ENCODE measurements around the gene ULK4.

ULK4 gene

DNA sequence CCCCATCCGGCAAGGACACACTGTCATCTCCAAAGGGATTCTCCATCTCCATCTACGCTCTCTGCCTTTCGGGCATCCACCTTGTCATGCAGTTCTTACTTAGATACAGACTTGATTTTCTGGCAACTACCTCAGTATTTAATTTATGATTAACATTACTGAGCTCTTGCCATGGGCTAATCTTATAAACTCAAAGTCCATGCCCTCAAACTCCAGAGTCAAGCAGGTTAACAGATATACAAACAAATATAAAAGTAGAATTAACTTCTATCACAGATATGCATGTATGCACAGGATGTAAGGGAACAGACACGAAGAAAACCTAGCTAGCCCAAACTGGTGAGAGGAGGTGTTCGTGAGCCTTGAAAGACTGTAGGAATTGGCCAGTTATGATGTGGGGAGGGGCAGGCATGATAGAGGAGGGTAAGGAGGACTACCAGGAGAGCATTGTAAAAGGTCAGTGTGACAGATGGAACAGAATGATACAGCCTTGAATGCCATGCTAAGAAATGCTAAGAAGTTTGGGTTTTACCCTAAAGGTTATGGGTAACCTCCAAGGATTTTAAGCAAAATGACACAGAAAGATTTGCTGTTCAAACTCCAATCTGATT is 334.3 kb downstream of the ULK4 start:
- DNase-seq: no peak

DNA sequence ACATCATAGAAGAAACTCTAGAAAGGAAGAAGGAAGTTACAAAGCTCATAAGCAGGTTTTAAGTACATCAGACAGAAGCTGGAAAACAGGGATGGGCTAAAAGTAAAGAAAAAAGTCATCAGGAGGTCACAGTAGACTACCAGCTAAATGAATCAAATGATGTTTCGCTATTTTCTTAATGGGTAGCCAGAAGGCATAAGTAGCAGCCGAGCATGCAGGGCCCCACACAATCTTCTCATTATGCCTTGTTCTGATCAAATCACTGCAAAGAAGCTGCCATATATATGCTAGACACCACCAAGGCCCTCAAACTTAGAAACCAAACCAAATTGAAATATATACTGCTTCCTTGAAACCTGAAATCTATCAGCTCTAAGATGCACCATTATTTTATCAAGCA is 349.1 kb downstream of the ULK4 start:
- no peak for DNase-seq

DNA sequence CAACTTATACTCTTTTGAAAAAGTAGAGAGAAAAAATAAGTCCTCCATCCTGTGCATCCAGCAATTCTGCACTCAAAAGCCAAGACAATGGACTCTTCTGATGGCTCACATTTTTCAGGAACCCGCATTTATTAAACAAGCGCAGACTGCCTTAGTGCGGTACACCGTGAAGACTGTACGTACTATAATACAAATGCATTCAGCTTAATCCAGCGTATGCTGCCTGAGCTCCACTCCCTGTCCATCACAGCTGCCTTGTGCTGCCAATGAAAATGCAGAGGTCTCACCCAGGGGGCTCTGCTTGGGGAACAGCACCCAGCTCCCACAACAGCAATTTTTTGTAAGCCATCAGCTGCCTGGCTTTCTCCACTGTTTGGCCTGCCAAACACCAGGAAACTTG is 350.9 kb downstream of the ULK4 start:
- no peak for DNase-seq

DNA sequence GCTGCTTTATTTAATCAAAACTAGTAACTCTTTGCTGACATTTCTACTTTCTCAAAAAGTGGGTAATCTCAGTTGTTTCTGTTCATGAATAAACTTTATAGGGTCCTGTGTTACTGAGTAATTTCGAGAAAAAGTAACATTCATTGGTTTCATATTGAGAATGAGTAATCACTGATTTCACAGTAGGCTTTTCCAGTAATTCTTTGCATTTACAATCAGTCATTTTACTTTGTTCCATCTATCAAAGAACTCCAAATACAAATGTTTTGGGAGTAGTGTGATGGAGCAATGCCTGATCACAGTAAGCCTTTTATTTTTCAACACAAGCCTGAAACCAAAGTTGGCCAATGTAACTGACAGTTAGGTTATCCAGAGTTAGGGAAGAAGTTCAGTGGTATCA is 353.6 kb downstream of the ULK4 start:
- DNase-seq: no peak

DNA sequence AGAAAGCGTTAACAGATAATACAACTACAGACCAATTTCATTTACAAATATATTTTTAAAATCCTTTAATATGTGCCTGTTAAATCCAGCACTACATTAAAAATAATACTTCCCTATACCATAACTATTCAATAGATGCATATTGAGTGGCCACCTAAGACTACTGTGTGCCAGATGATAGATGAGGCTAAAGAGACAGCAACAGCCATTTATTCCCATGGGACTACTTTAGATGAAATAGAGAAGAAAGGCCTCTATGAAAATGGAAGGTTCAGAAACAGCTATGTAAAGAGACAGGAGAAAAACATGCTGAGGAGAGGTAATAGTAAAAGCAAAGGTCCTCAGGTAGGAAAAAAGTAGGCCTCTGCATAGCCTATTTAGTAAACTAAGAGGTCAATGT is 358.1 kb downstream of the ULK4 start:
- no peak for DNase-seq

DNA sequence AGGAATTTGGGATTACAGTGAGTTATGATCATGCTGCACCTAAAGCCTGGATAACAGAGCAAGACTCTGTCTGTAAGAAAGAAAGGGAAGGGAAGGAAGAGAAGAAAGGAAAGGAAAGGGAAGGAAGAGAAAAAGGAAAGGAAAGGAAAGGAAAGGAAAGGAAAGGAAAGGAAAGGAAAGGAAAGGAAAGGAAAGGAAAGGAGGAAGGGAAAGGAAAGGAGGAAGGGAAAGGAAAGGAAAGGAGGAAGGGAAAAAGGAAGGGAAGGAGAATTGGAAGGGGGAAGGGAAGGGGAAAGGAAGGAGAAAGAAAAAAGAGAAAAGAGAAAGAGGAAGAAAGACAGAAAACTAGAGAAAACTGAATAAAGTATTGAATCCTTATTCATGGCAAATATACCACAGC is 359.8 kb downstream of the ULK4 start:
- DNase-seq: no peak

DNA sequence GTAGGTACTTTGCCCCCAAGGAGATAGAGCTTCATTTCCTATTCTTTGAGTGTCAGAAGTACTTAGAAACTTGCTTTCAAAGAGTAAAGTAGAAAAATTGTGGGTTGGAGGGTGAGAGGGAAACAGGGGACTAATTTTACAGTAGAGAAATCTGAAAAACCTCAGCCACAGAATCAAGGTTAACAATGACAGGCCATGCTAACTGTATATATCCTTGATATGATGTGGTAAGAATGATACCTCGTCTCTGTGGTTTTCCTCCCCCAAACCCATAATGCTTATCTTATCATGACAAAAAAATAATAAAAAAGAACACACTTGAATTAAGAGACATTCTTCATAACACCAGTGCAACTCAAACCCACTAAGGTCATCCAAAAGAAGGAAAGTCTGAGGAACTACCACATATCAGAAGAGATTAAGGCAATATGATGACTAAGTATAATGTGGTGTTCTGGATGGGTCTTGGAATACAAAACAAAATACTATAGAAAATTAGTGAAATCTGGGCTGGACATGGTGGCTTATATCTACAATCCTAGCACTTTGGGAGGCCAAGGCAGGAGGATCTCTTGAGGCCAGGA is 360.4 kb downstream of the ULK4 start:
- no peak for DNase-seq

DNA sequence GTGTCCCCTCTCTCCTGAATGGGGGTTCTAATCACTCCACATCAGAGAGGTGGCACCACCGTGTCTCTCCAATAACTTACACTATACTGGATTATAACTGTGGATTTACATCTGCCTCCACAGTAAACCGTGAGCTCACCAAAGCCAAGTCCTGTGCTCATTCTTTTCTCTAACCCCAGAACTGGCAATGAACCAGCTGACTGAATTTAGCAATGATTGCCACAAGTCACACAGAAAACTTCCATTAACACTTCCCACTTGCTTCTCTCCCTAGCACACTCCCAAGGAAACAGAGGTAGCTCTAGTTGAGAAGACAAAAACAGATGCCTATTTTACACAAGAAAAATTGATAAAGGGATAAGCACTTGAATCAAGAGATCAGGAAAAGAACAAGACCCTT is 361.3 kb downstream of the ULK4 start:
- DNase-seq: no peak

DNA sequence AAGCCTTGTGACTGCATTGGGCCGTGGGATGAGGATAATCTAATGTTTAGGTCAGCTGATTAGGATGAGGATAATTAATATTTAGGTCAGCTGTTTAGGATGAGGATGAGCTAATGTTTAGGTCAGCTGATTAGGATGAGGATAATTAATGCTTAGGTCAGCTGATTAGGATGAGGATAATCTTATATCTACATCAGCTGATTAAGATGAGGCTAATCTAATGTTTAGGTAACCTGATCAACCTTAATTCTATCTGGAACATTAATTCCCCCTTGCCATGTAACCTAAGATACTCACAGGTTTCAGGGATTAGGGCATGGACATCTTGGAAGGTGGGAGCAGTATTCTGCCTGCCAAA is 362.8 kb downstream of the ULK4 start:
- no peak for DNase-seq

DNA sequence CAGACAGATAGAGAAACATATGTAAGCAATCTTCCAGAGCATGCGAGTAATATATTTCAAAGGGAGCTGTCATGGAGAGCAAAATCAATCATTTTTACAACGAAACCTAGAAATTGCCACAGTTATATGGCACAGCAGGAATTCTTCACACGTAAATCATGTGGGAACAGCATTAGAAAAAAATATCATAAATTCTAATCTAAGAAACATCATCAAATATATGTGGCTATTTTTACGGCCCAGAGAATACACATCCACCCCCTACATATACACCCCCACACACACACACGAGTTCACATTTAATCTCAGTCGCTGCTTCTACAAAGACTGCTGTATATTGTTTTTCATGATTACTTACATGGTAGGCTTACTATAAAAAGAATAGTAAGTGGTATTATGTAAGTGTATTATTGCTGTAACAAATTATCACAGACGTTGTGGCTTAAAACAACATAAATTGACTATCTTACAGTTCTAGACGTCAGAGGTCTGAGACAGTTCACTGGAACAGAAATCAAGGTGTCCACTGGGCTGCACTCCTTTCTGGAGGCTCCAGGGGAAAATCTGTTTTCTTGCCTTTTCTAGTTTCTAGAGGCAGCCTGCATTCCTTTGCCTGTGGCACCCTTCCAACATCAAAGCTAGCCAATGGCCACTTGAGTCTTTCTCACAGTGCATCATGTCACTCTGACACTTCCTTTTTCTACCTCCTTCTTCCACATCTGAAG is 363.3 kb downstream of the ULK4 start:
- DNase-seq: no peak

DNA sequence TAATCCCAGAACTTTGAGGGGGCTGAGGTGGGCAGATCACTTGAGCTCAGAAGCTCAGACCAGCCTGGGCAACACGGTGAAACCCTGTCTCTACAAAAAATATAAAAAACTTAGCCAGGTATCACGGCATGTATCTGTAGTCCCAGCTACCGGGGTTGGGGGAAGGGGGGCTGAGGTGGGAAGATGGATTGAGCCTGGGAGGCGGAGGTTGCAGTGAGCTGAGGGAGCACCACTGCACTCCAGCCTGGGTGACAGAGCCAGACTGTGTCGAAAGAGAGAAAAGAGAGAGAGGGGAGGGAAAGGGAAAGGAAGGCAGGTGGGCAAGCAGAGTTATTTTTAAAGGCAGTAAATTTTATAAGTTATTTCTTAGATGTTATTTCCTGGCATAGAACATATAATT is 368.1 kb downstream of the ULK4 start:
- no peak for DNase-seq

DNA sequence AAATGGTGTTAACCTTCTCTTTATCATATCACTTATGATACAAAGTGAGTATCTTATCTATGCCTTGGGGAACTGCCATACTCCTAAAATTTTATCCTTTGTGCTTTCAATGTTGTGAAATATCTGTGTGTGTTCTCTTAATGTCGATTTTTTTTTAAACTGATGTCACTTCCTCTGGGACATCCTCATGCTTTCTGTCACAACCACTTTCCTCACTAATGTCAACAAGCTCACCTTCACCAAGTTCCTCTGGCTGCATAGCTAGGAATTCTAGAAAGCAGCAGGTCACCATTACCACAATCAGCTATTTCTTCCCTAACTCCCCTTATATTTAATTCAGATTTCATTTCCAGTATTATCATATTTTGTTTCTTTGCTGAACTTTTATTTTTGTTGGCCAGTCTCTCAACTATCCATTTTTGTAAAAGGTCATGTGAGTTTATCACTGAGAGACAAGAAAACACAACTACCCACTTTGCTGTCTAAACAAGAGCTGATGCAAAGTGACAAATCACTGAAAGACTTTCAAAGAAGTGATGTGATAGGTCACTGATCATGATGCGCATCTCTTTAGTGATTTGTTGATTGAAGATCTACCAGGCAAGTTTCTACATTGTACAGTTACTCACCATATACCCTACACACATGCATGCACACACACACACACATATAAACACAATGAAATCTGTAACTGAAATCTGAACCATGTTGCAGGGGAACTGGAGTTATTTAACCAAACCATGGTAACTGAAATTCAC is 369.0 kb downstream of the ULK4 start:
- DNase-seq: no peak

DNA sequence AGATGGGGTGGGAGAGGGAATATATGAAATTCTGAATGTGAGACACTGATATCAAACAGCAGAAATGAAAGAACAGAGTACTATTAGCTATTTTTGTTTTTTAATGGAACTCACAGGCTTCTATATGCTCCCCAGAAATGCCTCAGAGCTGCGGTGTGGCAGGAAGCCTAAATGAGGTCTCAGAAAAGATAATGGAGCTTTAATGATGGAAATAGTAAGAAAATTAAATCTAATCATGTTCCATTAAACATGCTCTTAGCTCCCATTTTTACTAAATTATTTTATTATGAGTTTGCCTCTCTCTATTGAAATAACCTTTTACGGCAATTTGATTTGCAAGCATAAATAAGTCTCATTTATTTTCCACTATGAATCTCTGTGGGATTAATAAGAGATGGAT is 378.9 kb downstream of the ULK4 start:
- DNase-seq: no peak

DNA sequence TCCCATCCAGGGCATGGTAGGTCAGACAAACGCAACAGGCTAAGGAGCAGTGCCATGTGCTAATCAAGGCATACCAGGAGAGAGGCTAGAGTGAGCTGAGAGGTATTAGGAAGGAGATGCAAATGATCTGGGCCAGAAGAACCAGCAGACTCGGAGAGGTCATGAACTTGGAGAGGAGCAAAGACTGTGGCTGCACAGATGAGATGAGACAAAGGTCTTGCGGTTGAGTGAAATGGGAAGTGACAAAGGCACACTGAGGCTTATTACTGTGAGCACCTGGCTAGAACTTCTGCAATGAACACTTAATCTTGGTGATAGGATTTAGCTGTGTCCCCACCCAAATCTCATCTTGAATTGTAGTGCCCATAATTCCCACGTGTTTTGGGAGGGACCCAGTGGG is 380.2 kb downstream of the ULK4 start:
- DNase-seq: no peak

DNA sequence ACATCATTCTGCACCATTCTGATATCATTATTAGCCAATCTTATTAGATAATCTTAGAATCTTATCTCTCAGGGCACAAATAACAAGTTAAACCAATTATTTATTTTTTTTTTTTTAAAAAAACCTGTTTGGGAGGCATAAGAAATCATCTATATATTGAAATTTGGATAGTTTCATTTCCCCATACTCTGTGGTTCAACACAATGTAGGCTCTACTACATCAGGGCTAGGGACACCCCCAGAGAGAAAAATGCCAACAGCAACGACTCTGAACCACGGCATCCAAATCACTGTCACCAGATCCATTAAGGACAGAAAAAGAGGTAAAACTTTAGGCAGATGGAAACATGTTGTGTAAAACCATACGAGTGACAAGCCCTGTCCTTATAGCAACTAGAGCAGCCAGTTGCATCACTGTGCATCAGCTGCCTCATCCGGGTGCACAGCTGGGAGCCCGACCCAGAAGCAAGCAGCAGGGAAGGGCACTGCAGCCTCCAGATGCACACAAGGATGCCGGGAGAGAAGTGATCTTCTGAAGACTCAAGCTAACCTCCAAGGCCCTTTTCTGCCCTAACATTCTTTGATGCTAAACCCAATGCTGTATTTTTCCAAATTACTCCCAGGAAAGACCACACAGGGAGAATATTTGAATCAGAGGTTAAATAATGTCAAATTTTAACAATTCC is 381.5 kb downstream of the ULK4 start:
- no peak for DNase-seq

DNA sequence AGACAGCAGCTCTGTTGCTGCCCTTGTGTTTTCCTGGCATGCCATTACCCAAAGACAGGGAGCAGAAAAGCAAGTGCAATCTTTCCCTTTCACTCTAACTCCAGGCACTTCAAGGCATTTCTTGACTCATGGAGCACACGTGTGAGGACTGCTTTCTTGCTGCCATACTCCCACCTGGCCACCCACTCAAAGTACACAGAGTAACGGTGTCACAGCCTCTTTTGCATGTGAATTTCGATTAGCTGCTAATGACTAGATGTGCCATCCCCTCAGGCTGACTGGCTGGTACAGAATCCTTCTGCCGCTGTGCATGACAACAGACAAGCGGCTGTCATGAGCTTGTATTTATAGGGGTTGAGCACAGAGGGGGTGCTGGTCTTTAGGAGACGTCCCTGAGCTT is 382.0 kb downstream of the ULK4 start:
- no peak for DNase-seq

DNA sequence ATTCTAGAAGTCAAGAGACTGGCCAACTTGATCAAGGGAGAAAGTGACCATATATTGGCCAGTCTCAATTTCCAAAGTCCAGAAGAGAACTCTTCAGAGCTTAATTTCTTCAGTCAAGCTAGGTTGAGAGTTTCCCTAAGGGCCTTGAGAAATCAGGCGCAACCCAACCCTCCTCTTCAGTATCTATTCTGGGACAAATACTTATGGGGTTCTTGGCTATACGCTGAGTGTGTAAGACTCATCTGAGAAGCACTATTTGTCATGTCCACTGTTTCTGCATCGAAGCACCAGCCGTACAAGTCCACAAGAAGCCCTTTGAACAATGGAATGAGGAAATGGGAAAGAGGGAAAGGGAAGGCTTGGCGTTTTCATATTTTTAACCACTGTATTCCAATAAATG is 383.1 kb downstream of the ULK4 start:
- no peak for DNase-seq

DNA sequence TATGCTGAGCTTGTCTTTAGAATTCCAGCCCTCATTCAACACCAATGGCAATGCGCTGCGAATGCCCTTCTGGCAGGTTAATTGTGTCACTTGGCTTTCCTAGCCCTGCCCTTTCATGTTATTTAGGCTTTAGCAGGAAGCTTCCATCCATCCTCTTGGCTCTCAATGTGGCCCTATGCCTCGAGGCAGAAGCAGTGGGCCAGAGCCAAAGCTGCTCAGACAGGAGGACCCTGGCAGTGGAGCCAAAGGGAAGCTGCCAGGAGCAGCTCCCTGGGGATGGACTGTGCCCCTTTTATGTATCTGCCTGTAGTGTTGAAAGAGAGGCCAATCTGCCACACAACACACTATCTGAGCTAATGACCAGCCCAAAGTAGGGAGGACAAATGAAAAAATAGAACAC is 386.2 kb downstream of the ULK4 start:
- DNase-seq: no peak

DNA sequence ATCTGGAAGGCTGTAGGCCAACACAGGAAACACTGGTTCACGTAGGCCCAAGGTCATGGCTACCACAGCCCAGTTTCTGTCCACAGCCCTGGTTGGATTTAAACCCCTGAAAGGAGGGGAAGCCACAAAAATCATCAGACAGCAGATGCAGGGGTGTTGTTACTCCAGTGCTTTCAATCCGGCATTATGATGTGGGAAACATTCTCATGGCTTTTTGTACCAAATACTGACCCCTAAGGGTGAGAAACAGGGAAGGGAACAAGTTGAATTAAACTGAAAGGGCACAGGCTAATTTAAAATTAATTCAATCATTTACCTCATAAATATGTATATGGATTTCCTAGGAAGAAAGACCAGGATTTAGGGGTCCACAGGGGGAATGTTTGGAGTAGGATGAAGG is 387.0 kb downstream of the ULK4 start:
- DNase-seq: no peak

DNA sequence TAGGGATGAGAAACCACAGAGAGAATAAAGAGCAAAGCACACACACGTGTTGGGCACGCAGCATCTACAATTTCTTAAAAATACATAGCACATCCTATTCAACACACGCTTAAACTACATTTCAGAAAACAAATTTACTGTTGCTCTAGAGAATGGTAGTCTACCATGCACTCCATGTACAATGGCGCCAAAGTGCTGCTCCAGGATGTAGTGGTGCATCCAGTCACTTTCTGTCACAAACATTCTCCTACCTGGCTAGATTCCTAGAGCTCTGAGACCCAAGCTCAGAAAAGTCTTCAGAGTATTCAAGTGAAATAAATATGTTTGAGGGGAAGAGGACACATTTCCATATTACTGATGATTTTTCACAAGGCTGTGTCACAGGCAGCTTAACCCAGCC is 388.3 kb downstream of the ULK4 start:
- DNase-seq: no peak

DNA sequence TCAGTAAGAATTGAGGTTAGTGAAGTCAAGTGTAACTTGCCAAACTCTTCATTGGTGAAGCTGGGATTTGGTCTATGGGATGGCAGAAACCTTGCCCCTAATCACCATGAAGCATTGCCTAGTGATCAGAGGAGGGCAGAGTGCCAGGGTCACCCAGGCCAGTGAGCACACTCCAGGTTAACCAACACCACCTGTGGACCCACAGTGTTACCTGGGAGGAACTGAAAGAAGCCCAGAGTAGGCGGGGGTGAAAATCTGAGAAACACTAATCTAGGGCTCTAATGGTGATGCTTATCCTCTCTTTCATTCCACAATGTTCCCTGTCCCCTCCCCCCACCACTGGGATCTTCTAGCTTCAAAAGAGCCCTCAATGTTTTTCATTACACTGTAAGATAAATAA is 389.8 kb downstream of the ULK4 start:
- DNase-seq: no peak

DNA sequence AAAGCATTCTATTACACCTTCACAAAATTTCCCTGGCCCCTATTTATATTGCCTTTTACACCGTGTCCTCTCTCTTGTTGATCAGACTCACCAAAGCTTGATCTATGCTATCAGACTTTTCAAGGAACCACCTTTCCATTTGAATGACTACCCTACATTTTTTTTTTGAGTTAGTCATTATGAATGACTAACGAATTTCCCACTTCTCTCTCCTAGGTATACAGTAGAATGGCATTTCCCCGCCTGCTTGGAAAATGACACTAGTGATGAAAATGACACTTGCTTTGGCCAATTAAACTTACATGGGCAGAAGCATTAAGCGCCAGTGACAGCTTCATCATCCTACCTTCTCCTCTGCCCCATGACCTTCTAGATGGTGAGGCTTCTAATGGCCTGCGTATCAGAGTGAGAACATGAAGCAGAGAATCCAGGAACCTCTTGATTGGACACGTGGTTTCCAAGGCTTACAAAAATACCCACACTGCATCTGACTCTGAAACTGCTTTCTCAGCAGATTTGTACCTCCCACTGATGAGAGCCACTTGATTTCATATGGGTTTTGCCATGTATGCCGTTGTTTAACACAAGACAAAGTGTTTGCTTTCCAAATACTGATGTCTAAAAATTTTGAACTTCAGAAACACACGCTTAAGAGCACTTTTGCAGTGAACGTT is 392.1 kb downstream of the ULK4 start:
- no peak for DNase-seq

DNA sequence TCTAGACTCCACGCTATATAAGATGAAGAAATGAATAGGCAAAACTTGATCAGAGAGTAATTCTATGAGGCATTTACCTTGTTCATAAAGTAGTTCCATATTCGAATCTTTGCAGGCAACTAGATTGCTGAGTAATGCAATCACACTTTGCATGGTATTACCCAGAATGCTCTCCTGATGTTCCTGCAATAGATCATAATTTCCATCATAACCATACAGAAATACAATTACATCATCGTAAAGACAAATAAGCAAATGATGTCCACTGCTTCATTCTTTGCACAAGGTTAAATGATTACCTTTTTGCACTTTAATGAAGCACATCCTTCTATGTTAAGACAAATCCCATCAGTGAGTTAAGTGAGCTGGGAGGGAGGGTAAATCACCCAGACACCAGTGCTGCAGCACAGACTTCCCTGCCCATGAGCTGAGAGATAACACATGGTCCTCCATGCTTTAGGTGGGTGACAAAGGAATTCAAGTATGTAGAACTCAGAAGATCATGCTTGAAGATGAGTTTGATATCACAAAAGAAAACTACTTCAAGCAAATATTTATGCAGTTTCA is 395.9 kb downstream of the ULK4 start:
- DNase-seq: no peak
